Embryonic facial prominence (tissue), 1 donor: ENCODE results near the gene EYA2.

Experiments
- DNase-seq: peaks from one replicate; pipeline ENCODE4 v3.0.0-alpha.2; 2016; ENCODE audit errors: extremely low spot score

EYA2 gene

DNA sequence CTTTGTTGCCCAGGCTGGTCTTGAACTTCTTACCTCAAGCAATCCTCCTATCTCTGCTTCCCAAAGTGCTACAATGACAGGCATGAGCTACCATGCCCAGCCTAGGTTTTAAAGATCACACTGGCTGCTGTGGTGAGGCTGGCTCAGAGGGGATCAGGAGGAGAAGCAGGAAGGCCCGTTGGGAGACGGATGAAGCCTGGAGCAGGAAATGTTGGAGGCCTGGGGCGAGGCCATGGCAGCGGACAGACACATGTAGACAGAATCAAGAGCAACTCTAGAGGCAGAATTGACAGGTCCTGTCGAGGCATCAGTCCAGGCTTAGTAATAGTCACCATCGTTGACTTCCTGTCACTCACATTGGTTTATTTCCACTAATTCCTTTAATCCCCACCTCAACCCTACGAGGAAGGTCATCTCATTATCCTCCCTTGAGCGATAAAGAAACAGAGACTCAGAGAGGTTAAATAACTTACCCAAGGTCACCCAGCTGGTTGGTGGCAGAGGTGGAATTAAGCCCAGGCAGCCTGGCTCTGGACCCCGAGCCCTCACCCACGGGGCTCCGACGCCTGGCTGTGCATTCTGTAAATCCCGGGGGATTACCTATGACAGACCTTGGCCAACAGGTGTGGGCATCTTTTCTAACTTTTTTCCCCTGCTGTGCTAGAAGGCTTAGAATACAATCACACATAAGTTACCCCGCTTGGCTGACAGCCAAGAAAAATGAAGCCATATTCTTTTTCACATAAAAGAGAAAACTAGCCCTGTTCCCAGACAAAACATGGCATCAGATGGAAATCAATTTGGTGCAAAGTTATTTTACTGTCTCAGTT is 113.4 kb downstream of the EYA2 start:
- no peak for DNase-seq

DNA sequence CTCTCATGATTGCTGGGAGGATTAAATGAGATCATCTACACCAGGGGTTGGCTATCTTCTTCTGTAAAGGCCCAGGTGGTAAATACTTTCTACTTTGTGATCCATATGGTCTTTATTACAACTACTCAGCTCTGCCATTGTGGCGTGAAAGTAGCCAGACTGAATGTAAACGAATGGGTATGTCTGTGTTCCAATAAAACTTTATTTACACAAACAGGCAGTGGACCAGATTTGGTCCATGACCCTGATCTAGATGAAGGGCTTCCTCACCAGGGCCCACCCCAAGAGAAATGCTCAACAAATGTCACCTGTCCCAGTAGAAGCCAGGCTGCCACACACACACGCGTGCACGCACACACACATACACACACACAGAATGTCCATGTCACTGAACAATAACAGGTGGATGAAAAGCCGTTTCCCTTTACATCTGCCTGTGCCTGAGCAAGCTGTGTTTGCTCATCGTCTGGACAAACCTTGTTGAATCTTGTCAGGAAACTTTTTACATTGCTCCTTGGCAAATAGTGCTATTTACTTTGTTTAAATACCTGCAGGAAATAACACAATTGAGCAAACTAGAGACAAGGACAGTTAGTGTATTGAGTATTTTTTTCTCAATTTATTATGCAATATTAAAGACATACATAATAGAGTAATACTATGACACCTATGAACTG is 114.3 kb downstream of the EYA2 start:
- no peak for DNase-seq

DNA sequence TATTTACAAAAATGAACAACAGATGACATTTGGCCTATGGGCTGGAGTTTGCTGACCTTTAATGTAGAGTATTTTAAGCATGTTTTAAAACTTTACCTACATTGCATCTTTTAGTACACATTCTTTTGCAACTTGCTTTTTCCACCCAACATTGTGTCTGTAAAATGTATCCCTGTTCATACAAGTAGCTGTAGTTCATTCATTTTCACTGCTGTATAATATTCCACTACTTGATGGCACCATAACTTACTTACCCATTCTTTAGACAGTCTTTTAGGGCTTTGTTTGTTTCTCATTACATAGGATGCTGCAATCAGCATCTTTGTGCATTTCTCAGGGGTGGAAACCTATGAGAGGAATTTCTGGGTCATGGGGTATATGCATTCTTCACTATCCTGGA is 115.1 kb downstream of the EYA2 start:
- no peak for DNase-seq

DNA sequence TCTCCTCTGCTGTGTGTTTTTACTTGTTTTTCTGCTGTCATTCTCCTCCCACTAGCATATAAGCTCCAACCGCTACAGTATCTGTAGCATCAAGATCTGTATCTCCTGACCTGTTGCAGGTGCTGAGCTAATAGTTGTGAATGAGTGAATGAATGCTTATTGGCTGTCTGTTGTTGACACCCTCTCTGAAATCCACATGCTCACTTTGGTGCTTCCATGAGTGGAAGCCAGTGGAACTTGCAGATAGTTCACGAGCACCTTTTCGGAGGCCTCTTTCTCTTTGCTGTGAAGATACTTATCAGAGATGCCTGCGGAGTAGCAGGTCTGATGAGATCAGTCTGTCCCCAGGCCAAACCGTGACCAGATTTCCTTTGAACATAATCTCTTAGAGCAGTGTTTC is 117.3 kb downstream of the EYA2 start:
- no peak for DNase-seq

DNA sequence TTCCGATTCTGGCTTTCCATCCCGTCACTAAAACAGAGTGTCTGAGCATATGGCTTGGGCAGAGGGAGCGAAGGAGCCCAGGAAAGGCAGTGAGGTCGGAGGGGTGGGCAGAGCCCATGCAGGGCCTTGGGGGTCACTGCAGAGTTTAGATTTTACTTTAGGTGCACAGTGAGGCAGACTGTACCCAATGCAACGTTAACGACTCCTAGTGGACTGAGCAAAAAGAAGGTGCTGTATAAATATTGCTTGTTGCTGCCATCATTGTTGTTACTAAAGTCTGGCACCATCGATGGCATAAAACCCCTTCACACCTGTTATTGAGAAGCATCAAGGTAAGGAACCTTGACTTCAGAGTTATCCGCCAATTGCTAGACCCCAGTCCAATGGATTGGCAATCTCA is 119.0 kb downstream of the EYA2 start:
- DNase-seq: no peak

DNA sequence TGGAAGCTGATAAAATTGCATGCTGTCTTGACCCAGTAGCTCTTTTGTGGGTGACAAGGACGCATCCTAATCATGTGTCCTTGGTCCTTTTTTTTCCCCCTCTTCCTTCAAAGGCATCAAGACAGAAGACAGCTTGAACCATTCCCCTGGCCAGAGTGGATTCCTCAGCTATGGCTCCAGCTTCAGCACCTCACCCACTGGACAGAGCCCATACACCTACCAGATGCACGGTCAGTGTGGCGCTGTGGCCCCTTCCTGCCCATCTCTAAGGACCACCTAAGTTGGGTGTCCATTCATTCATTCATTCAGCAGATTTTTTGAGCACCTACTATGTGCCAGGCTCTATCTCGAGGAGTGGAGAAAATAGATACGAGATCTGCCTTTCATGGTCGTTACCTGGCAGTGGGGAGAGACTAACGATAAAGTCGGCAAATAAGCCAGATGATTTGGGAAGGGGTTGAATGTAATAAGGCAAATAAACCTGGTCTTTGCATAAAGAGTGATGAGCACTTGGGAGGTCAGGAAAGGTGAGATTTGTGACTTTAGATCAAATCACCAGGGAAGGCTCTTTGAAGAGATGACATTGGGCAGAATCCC is 121.5 kb downstream of the EYA2 start:
- DNase-seq: no peak

DNA sequence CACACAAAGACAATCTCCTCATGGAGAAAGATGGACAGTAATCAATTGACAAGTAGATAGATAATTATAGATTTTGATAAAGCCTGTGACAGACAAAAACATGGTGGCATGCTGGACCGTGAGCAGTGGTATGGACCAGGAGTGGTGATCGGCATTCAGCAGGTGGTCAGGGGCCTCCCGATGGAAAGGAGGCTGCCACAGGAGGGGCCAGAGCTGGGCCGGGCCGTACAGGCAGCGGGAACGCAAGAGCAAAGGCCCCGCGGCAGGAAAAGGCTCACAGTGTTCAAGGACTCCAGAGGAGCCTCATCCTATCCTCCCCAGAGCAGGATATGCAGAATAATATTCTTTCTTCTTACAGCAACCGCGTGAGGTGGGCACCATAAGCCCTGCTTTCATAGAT is 123.7 kb downstream of the EYA2 start:
- no peak for DNase-seq

DNA sequence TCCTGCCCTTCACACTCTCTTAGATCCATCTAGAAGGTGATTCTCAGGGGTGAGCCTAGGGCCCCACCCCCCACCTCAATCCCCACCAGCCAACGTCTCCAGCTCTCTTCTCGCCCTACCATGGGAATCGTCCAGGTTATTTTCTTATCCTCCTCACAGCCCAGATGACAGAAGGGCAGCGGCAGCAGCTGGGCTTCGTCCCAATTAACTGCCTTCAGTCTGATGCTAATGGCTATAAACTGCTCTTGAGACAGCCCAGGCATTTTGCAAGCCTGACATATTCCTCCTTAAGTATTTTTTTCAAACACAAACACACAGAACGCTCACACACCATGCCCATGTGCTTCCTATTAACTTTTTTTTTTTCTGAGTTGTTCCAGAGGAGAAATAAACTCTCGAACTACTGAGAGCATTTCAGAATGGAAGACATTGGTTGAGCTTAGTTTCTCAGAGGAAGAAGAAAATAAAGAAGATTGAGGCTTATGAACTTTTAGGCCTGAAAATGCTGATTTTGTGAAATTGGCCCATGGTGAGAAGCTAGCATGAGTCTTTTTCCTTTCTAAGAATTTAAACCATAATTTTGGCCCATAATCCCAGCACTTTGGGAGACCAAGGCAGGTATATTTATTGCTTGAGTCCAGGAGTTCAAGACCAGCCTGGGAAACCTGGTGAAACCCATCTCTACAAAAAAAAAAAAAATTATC is 124.6 kb downstream of the EYA2 start:
- peak; percentile 69 for DNase-seq

DNA sequence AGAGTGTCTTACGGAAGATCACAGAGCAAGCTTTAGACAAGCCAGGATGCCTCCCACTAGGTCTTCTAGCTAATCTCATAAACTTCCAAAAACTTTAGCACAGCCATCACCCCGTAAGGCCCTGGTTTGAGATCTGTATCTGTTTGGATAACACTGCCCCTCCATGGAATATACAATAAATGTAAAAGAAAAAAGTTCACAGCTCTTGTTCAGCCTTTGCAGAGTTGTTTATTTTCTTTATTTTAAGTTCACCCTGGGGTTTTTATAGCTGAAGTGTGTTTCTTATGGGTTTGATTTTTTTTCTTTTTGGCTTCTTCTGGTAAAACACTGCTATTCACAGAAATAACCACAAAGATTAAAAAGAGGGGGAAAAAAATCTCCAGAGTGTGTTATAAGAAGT is 125.6 kb downstream of the EYA2 start:
- DNase-seq: no peak

DNA sequence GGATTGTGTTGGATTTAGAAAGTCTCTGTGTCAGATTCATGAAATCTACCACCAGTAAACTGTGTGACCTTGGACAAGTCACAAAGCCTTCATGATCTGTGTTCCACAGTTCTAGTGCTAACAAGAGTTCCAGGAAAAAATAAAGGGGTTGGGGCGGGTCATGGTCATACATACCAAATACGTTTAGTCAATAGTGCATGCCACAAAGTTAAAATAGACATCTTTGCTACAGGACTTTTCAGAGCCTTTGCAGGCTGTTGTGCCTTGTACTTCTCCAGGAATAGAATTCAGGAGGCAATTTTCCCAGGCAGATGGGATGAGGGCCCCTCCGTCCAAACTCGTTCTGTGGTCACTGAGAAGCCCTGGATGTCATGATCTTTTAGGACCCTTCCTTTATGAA is 127.2 kb downstream of the EYA2 start:
- no peak for DNase-seq

DNA sequence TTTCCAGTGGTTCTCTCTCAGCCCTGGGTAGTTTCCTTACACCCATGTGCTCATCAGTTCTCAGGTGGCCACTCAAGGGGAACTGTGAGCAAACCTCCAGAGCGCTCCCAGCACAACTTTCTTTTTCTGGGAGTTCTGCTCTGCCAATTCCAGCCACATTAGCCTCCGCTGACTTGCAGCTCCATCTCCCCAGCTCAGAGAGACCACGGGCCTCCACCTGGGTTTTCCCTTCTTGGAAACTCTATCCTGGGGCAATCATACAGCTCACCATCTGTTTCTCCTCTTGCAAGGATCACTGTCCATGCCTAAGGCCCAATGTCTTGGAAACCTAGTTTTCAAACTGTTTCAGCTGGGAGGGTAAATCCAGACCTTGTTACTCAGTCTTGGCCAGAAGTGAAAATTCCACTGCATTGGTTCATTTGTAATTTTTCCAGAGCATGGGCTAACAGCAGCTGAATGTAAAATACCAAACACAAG is 129.9 kb downstream of the EYA2 start:
- no peak for DNase-seq

DNA sequence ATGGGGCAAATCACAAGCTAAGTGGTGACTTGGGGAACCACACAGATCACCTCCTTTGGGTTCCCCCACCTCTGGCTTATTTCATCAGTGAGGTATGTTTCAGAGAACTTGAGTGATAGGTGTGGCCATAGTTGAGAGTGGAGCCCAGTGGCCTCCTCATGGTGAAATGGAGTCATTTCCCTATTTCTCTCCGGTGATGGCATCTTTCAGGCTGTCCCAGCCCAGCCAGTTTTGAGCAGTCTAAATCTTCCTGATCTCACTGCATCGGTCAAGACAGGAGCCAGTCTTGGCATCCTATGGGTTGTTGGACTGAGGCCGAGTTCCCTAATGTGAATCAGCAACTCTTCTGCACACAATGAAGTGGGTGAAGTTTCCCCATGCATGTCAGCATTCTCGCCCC is 132.4 kb downstream of the EYA2 start:
- DNase-seq: no peak

DNA sequence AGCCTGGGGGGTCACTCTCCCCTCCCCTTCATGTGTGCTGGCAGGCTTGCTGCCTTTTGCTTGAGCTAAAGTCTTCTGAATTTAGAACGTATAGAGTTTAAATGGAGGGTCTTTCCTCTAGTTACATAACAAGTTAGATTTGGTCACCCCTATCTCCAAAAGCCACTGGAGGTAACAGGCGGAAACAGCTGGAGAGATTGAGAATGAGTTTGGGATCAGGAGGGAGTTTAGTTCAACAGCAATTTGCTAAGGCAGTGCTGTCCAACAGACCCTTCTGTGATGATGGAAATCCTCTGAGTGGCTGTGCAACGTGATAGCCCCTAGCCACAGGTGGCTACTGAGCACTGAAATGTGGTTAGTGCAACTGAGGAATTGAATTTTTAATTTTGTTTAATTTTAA is 132.8 kb downstream of the EYA2 start:
- DNase-seq: no peak

DNA sequence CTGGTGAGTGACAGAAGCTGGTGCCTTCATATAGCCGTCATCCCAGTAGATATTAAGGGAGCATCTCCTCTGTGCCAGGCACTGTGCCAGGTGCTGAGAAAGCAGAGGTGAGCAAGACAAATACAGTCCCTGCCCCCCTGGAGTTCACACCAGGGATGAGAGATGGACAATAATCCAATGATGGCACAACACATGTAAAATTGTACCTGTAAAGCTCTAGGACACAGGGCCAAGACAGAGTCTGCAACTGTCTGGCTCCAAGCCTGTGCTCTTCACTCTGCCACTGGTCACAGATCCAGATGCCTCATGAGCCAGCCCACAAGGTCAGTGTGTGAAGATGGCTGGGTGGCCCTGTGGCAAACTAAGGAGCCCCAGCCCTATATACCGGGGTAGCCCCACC is 133.8 kb downstream of the EYA2 start:
- no peak for DNase-seq

DNA sequence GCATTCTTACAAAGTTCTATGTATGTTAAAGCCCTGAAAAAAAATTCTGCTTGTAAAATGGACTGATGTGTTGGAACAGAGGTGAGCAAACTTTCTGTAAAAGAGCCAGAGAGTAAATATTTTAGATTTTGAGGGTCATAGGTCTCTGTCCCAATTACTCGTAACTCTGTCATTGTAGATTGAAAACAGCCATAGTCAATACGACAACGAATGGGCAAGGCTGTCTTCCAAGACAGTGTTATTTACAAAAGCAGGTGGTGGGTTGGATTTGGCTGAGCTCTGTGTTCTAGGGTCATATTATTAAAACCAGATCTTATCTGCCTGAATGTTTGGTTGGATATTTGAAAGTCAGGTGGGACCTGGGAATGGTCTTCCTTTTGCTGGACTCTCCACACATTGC is 135.2 kb downstream of the EYA2 start:
- DNase-seq: no peak

DNA sequence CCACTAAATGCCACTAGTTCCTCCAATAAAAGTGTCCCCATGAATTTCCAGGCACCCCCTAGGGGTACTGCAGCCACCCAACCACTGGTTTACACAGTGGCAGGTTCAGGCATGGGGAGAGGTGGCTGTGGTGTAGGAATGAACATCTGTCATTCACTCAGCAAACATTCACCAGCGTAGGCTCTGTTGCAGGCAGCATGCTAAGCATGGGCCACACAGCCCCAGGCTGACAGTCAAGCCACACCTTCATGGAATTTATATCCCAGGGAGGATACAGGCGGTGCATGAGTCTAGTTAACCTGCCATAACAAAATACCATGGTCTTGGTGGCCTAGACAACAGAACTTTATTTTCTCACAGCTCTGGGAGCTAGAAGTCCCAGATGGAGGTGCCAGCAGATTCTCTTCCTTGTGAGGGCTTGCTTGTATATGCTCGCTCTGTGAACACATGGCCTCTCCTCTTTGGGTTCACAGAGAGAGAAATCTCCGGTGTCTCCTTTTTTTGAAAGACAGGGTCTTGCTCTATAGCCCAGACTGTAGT is 135.7 kb downstream of the EYA2 start:
- DNase-seq: no peak

DNA sequence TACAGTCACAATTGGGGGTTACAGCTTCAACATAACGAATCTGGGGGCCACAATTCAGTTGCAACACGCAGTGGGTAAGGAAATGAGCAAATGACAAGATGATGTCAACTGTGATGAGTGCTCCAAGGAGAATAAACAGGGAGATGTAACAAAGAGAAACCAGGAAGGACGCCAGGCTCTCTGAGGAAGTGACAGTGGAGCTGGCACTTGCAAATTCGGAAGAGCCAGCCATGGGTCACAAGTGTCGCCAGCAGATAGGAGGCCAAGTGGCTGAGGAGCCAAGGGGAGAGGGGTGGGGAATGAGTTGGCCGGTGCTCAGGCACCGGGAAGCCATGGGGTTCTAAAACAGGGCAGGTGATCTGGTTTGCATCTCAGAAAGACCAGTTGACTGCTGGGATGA is 136.4 kb downstream of the EYA2 start:
- DNase-seq: no peak

DNA sequence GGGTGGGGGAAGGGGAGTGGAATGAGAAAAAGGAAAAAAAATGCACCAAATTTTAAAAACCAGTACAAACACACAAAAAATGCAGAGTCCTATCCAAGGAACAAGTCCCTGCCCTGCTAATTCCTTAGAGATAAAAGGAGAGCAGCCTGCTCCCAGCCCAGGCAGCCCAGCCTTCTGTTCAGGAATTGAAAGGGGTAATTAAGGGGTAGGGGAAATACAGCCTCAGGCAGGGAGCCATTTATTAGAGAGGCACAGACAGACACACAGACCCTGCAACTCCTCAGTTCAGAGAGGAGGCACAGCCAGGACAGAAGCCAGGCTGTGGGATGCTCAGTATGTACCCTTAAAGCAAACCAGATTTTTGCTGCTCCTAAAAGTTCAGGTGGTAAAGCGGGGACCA is 137.2 kb downstream of the EYA2 start:
- DNase-seq: no peak

DNA sequence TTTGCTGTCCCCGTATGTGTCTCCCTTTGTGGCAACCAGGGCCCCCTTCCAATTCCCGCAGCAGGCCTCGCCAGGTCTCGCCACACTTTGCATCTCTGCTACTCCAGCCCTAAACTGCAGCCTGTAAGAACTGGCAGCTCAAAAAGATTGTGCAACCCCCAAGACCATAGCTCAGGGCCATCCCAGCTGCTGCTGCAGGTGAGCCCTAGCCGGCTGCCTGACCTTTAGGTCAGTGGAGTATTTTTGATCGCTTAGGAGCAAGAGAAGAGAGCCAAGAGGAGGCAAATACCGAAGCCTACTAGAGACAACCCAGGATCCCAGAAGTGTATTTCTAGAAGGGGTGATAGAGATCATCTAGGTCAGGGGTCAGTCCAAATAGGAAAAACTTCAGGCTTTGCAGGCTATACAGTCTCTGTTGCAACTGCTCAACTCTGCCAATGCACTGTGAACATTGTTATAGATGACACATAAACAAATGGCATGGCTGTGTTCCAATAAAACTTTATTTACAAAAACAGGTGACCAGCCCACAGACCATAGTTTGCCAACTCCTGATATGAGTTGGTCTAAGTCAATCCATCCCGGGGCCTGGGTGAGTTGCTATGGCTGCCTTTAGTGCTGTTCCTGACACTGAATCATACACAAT is 138.4 kb downstream of the EYA2 start:
- no peak for DNase-seq

DNA sequence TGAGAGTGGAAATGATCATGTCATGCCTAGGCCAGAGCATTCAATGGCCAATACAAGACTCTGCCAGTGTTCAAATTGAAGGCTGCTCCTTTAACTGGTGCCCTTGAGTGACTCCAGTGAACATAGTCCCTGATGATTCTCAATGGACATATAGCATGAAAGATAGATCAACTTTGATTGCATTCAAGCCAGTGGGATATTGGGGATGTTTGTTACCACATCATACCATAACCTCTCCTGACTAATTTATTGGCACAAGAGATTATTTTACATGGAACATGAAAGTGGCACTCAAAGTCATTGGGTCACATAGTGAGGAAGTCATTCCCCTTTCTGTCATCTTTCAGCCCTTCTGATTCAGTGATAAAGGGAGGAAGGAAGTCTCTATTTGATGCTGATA is 139.0 kb downstream of the EYA2 start:
- DNase-seq: no peak

DNA sequence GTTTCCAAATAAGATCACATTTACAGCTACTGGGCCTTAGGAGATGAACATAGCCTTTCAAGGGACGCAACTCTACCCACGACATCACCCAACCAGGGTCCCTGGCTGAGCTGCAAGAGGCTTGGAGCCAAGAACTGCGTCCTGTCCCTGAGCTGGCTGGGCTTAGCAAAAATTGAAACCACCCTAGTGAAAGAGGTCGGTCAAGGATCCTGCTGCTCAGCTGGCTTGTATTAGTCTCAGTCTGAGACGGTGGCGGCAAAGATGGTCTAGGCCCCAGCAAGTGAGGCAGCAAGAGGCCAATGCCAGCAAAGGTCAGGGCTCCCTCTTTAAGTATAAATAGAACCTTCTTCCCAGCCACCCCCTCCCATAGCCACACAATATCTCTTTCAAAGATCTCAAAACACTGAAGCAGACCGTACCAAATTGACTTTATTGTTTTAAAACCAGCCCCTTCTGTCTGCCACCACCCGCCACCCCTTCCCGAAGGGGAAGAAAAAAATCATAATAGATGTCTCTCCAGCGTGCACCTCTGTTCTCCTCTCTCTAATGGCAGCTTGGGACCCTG is 140.5 kb downstream of the EYA2 start:
- no peak for DNase-seq
